HG03442 (cell line): Measurements from ENCODE around the gene YAE1.
"Not testable (repeated sequence)": the region's sequence is repeated elsewhere in the genome, so short reads cannot be mapped to it uniquely, and the experiment has no call there.

ENCODE experiments used
- ATAC-seq: cut with Tn5 transposase; IDR thresholded peaks from one replicate; pipeline ENCODE4 v1.9.1; 2021; ENCODE audit warnings: mild to moderate bottlenecking, moderate library complexity; ENCODE audit not compliant: unreplicated experiment

Gene YAE1

GRCh38 chr7:39566023-39566921, at the start of gene YAE1:
YAE1 (plus strand) TSS chr7:39566404; CDS start chr7:39566419, 15 bp downstream.
- peak; percentile 99 for ATAC-seq

GRCh38 chr7:39516498-39516897, 49.7 kb upstream of the YAE1 start:
- ATAC-seq: no peak

- no peak for ATAC-seq
These were observed 49.0 kb upstream of the YAE1 start for GRCh38 chr7:39517240-39517639.

- ATAC-seq: no peak
These were observed 40.3 kb upstream of the YAE1 start for GRCh38 chr7:39525926-39526325.

DNA sequence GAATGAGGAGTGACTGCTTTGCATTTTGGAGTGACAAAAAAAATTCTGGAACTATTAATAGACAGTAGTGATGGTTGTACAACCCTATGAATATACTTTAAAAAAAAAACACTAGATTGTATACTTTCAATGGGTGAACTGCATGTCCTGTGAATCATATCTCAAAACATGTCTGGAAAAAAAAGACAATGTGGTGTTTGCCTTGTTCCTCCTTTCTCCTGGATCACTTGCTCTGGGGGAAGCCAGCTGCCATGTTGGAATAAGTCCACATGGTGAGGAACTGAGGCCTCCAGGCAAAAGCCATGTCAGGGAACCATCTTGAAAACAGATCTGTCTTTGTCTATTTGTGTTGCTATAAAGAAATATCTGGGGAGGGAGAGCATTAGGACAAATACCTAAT, 39.5 kb upstream of the YAE1 start:
- no peak for ATAC-seq

DNA sequence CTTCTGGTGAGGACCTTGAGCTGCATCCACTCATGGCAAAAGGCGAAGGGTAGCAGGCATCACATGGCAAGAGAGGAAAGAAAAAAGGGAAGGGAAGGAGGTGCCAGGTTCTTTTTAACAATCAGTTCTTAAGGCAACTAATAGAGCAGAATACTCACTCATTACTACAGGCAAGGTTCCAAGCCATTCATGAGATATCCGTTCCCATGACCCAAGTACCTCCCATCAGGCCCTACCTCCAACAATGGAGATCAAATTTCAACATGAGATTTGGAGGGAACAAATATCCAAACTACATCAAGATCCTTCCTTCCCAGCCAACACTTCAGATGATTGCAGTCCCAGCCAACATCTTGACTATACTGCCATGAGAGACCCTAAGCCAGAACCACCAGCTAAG, 38.9 kb upstream of the YAE1 start:
- no peak for ATAC-seq

GRCh38 chr7:39527951-39528350, 38.3 kb upstream of the YAE1 start:
- no peak for ATAC-seq

GRCh38 chr7:39528849-39529248, 37.4 kb upstream of the YAE1 start:
- ATAC-seq: no peak

DNA sequence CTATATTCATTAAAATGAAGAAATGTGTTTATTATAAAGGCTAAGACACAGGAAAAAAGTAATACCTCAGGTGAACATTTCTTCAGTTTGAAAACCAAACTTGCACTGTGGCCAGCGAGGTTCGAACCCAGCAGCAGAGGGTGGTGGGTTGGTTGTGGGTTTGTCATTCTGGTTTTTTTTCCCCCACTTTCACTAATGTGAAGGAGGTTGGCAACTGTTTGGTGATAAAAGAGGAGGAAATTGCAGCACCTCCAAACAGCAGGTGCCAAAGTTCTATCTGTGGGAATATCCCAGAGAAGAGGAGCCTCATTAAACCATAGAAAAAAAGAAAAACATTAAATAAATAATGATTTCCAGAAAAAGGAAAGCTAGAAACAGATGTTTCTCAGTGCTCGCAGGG, 36.6 kb upstream of the YAE1 start:
- no peak for ATAC-seq

- ATAC-seq: no peak
These were observed 35.2 kb upstream of the YAE1 start for GRCh38 chr7:39530971-39531370.

DNA sequence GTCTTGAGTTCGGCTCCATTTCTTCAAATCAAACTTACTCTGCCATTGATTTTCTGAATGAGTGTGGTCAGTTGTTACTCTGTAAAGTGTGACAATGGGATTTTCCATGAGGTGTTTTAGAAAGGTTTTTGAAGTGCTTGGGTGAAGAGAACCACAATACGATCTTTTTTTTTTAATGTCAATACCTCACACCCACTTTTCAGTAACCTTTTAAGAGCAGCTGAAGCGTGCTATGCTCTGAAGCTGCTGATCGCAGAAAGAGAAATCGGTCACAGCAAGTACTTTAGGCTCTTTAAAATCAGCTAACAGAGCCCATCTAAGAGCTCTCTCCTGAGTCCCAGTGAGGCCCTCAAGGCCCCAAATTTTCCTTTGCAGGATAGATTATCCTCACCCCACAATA, 34.4 kb upstream of the YAE1 start:
- no peak for ATAC-seq

DNA sequence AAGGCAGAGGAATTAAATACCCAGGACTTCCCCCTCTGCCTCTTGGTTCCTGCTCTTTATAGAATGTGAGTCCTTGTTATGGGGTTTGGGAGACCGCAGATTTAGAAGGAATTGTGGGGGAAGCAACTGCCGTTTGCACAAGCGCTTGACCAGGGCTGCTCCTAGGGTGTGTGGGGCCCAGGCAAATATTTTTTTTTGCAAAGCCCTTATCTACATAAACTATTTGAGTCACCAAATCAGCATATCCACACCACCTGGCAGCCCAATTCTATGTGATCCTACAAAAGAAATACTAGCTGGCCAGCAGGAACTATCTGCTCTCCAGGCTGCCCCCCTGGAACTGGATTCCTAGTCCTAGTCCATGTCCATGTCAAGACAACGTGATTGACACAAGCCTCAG, 33.4 kb upstream of the YAE1 start:
- ATAC-seq: no peak

DNA sequence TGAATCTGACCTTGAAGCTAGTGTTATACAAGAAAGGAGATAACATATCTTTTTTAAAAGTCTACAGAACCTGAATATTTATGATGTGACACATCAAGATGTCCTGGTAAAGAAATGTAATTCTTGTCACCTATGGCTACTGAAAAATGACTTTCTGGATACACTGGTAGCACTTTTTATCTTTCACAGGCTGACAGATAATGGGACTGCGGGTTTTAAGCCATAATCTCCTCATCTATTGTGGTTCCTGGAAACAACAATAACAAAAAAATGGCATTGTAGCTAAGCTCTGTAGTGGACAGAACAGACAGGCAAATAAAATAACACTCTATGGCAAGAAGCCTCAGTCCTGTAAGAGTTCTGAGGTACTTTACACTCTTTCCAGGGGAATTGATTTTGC, 31.6 kb upstream of the YAE1 start:
- ATAC-seq: no peak

DNA sequence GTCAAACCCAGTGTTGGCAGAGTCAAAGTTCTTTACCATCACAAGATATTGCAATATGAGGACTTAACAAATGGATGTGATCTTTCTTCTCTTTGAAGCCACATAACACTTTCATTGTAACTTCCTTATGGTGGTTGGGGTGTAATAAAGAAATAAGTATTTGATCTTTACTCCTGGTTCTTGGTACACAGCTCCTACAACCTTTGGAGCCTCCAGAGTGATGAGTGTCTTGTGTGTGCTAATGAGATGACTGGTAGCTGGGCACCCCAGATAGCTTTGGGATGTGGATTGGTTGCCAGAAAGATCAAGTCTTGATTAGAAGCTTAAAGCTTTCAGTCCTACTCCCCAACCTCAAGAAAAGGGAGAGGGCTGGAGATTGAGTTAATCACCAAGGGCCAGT, 31.1 kb upstream of the YAE1 start:
- no peak for ATAC-seq

DNA sequence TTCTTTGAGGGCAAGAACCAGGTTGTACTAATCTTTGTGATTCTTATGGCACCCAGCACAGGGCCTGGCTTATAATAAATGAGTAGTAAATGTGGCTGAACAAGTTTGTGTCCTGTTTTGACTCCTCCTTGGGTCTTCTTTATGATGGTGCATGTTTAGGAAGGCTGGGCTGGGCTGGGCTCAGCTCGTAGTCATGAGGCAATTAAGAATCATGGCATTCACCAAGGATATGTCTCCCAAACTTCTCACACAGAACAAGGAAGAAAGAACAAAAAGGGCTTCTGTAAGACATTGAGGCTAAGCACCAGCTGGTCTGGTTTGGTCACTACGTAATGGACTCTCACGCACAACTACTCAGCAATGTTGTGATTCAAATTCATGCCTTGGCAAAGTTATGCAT, 30.5 kb upstream of the YAE1 start:
- no peak for ATAC-seq

DNA sequence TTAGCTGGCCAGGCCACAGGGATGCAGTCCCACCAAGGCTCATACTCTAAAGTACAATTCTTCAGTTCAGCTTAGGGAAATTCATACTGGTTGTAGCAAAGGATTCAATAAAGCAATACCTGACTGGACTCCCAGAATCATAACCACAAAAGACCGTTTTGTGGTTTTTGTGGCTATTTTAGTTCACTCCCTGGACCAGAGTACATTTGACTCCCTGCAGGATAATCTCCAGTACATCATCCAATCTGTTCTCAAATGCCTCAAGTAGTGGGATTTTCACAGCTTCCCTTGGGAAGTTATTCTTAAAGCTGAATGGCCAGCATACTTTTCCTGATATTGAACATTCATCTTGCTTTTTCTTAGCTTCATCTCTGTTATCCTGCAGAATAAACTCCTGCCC, 29.3 kb upstream of the YAE1 start:
- no peak for ATAC-seq

- no peak for ATAC-seq
These were observed 26.4 kb upstream of the YAE1 start for GRCh38 chr7:39539816-39540215.

GRCh38 chr7:39540320-39540719, 25.9 kb upstream of the YAE1 start:
- no peak for ATAC-seq

DNA sequence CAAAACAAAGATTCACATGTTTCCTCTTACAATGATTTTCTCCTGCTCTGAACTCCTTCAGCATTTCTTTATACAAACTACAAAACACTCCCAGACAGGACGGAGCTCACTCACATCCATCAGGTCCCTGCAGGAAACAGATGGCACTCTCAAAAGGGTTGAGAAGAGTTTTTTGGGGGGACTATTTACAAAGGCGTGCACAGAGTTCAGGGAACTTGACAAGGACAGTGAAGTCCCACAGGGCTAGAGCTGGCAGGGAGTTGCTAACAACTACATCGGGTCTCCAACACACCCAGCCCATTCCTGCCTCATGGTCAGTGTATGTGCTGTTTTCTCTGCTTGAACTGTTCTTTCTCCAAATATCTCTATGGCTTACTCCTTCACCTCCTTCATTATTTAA, 24.7 kb upstream of the YAE1 start:
- ATAC-seq: no peak

GRCh38 chr7:39544774-39545173, 21.4 kb upstream of the YAE1 start:
- ATAC-seq: not testable (repeated sequence)

DNA sequence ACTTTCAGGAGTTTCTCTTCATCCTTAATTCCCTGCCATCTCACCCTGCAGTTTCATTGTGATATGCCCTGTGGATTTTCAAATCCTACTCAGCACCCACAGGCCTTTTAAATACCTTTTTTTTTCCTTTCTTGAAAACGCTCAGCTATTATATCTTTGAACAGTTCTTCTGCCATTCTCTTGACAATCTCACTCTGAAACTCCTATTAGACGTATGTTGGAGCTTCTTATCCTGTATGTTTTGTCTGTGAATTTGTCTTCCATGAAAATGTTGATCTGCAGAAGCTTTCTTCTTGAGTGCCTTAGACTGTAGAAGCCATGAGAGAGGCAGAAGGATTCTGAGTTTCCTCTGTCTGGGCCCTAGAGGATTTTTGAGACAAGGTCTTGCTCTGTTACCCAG, 18.9 kb upstream of the YAE1 start:
- no peak for ATAC-seq

- no peak for ATAC-seq
These were observed 15.8 kb upstream of the YAE1 start for GRCh38 chr7:39550411-39550810.

GRCh38 chr7:39553436-39553835, 12.8 kb upstream of the YAE1 start:
- no peak for ATAC-seq
